HG03460 (cell line): ENCODE data around the gene ABHD15.

Experiments used
- ATAC-seq: cut with Tn5 transposase; IDR thresholded peaks from one replicate; pipeline ENCODE4 v1.9.1; 2021; ENCODE audit not compliant: unreplicated experiment

The ABHD15 gene, protein sequence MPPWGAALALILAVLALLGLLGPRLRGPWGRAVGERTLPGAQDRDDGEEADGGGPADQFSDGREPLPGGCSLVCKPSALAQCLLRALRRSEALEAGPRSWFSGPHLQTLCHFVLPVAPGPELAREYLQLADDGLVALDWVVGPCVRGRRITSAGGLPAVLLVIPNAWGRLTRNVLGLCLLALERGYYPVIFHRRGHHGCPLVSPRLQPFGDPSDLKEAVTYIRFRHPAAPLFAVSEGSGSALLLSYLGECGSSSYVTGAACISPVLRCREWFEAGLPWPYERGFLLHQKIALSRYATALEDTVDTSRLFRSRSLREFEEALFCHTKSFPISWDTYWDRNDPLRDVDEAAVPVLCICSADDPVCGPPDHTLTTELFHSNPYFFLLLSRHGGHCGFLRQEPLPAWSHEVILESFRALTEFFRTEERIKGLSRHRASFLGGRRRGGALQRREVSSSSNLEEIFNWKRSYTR

DNA sequence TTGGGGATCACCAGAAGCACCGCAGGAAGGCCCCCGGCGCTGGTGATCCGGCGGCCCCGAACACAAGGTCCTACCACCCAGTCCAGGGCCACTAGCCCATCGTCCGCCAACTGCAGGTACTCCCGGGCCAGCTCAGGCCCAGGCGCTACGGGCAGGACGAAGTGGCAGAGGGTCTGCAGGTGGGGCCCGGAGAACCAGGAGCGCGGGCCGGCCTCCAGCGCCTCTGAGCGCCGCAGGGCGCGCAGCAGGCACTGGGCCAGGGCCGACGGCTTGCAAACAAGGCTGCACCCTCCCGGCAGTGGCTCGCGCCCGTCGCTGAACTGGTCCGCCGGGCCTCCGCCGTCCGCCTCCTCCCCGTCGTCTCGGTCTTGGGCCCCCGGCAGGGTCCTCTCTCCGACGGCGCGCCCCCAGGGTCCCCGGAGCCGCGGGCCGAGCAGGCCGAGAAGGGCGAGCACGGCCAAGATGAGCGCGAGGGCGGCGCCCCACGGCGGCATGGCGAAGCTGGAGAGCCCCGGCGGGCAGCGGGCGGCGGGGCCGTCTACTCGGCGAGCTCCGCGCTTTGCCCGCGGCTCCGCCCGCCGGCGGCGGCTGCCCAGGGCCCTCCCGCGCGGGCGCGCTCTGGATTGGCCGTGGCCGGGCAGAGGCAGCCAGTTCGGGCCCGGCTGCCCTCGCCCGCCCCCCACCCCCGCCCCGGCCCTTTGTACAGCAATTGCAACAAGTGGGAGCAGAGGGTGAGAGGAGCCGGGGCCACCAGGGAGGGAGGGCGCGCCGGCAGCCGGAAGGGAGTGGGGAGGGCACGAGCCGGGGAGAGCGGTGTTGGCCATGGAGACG lies at the start of gene ABHD15:
ABHD15 (minus strand) TSS at position 565 of the 831 bp plus-strand sequence; CDS start at position 494, 71 bp downstream.
- no peak for ATAC-seq

DNA sequence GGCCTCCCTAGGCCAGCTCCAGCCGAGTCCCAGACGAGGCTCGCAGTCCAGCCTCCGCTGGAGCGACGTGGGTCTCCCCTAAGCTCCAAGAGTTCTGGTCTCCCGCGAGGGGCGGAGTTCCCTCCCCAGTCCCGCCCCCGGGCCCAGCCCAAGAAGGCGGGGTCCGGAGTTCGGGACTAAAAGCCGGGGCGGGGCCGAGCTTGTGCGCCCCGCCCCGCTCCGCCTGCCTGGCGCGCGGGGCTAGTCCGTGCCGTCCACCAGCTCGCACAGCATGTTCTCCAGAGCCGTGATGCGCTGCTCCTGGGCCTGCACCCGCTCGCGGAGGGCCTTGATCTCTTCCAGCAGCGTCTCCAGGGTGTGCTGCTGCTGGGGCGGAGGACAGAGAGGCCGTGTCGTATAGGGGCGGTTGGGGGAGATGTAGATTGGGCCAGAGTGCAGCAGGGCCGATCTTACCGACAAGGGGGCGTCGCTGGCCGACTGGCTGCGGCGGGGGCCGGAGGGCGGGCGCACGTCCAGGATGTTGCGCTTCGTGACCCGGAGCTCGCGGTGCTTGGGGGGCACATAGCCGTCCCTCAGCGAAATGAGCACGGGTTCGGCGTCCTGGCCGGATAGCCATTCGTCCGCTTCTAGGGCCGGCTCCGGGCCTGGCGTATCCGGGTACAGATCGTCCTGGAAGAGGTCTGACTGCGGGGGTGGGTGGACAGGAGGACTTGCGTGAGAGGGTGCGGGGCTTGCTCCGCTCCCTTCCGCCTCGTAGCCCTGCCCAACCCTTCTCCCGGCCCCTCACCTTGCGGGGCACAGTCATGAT lies 48.9 kb upstream of the ABHD15 start:
- peak; percentile 58 for ATAC-seq

DNA sequence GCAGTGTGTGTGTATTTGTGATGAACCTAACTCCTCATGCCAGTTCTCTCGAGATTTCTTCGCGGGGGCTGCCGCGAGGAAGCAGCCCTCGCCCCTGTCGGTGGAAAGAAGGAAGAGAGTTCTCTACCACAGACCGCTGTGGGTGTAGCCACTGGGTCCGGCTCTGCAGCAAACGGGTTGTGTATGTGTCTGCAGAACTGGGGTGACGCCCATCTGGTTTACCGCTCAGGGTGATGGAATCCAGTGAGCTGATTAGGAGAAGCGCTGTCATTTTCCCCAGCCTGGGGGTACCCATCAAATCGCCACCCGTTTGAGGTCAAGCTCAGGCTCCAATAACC lies 48.2 kb upstream of the ABHD15 start:
- no peak for ATAC-seq

DNA sequence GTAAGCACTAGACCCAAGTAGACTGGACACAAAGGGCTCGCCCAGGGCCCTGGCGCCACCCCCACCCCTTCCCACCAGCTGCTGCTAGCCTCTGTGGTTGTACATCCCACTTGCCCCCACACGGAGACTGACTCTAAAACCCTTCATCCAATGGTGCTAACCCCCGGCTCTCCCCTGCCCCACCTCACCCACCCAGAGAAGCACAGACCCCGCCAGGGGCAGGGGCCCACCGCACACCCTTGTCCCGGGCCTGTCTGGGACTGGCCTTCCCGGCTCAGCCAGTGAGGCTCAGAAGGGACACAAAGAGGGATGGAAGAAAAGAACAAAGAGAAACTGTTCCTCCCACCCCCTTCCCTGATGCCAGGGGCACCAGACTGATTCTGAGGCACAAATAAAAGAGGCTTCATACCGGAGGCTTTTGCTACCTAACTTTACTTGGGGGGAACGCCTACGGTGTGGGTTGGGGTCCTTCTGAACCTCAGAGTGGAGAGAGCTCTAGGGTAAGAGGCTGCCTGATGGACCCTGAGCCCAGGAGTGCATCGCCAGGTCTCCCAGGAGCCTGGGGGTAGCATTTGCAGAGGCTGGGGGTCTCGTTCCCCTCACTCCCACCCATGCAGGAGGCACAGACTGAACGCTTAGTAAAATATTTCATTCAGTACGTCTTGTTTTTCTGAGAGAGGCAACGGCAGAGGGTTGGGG lies 47.7 kb upstream of the ABHD15 start:
- no peak for ATAC-seq

DNA sequence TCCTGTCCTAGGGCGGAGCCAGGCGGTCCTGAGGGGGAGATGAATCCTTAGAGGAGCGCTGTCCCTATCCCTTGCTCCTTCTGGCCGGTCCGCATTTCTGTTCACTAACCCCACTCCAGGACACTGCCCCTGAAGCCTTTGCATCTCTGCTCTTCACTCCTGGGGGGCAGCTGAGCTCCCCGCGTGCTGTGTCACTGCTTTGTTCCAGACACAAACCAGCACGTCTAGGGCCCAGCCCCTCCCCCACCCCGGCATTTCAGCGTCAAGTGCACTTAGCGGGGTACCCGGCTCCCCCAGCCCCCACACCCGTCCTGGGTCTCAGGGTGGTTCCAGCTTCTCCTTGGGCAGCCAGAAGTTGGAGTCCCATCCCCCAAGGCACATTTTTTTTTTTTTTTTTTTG lies 47.0 kb upstream of the ABHD15 start:
- ATAC-seq, result no peak

DNA sequence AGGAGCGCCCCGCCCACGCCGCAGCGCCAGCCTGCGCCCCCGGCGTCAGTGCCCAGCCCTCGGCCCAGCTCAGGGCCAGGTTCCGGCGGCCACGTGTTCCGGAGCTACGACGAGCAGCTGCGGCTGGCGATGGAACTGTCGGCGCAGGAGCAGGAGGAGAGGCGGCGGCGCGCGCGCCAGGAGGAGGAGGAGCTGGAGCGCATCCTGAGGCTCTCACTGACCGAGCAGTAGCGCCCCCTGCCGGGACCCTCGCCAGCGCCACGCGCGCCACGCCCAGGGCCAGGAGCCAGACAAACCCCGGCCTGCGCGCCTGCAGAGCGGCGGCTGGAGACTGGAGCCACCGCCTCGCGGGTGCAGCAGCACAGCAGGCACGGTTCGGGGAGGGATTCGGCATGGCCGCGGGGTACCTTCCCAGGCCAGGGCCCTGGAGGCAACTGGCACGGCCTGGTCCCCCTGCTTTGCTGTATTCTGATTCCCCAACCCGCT lies 46.6 kb upstream of the ABHD15 start:
- ATAC-seq, result no peak

DNA sequence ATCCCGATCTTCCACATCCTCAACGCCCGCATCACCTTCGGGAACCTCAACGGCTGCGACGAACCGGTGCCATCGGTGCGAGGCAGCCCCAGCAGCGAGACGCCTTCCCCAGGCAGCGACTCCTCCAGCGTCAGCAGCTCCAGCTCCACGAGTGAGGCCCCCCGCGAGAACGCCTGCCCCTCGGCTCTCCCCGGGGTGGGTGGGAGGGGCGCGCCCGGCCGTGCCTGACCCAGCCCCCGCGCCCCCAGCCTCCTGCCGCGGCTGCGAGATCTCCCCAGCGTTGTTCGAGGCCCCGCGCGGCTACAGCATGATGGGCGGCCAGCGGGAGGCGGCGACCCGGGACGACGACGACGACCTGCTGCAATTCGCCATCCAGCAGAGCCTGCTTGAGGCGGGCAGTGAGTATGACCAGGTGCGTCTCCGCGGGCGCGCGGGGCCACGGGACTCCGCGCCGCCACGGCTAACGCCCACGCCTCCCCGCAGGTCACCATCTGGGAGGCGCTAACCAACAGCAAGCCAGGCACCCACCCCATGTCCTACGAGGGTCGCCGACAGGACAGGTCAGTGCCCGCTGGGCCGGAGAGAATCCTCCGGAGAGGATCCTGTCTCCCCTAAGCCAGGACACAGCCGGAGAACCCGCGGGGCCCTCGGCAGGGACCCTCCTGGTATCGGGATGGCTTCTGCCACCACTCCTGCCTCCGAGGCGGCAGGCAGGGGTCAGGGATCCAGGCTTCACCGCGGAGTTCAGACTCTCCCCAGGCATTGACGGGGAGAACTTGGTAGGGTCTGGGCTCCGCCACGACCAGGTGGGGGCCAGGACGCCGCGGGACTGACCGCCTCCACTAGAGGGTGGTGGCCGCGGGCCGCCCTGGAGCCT lies 45.8 kb upstream of the ABHD15 start:
- ATAC-seq, result no peak

DNA sequence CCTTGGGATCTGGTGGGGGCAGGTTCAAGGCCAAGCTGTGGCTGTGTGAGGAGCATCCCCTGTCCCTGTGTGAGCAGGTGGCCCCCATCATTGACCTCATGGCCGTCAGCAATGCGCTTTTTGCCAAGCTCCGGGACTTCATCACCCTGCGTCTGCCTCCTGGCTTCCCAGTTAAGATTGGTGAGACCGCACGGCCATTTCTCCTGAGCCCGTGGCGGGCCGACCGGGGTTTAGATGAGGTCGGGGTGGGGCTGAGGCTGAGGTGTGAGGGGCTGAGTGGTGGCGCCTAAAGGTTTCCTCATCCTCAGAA lies 45.2 kb upstream of the ABHD15 start:
- no peak for ATAC-seq

DNA sequence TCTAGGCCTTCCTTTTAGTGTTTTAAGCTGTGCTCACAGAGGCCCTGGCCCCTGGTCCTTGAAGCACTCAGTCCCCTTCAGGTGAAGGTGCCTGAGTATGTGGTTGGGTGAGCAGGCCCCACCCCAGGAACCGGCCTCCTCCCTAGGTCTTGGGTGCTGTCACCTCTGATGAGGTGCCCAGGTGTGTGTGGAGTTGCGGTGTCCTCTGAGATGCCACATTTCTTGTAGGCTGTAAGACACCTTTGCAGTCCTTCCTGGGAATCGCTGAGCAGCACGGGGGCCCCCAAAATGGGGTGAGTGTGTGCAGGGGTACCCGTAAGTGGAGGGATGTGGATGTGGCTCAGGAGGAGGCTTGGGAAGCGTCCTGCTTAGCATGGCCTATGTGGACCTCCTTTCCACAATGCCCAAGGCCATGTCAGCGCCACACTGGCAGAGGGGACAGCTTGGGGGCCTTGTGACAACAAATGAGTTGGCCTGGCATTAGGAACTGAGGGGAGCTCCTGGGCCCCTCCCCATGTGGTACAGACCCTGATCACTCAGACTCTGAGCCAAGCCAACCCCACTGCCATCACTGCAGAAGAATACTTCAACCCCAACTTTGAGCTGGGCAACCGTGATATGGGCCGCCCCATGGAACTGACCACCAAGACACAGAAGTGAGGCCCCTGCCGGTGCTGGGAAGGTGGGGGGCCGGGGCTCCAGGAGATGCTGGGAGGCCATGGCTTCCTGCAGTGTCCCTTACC lies 44.7 kb upstream of the ABHD15 start:
- no peak for ATAC-seq

DNA sequence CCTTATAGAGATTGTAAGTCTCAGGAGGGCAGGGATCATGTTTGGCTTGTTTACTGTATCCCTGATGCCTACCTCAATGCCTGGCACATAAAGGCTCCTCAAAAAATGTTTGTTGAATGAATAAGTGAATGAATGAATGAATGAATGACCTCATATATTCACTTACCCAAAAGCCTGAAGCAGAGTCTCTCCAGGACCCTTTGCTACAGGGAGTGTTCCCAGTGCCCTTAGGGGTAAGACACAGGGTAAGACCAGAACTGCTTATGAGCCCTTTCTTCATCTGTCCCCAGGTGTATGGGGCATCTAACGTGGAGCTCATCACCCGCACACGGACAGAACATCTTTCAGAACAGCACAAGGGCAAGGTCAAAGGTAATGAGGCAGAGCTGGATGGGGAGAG lies 43.6 kb upstream of the ABHD15 start:
- ATAC-seq, result no peak

DNA sequence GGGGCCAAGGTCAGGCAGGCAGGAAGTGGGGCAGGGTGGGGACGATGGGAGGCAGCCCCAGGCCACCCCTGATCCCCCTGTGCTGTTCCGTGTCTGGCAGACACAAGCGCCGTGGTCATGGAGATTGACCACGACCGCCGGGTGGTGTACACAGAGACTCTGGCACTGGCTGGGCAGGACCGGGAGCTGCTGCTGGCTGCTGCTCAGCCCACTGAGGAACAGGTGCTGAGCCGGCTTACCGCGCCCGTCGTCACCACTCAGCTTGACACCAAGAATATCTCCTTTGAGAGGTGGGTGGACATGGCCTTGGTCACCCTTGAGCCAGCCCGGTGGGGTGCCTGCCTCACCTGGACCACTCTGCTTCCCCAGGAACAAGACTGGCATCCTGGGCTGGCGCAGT lies 42.1 kb upstream of the ABHD15 start:
- no peak for ATAC-seq

DNA sequence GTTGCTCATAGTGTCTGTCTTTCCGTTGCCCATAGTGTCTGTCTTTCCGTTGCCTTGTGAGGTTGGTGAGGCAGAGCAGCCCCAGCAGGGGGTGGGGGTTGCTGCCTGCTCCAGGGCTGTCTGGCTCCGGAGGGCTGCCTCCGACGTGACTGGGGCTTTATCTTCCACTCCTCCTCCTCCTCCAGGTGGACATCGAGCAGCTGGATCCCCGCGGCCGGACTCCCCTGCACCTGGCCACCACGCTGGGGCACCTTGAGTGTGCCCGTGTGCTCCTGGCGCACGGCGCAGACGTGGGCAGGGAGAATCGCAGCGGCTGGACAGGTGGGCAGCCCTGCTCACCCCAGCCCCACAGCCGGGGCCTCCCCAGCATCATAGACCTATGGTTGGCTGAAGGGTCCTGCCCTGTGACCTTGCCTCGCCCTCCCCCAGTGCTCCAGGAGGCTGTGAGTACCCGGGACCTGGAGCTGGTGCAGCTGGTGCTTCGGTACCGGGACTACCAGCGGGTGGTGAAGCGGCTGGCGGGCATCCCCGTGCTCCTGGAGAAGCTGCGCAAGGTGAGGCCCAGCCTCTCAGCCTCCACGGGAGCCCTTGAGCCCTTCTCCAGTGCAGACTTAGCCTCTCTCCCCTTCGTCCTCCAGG lies 40.8 kb upstream of the ABHD15 start:
- no peak for ATAC-seq

DNA sequence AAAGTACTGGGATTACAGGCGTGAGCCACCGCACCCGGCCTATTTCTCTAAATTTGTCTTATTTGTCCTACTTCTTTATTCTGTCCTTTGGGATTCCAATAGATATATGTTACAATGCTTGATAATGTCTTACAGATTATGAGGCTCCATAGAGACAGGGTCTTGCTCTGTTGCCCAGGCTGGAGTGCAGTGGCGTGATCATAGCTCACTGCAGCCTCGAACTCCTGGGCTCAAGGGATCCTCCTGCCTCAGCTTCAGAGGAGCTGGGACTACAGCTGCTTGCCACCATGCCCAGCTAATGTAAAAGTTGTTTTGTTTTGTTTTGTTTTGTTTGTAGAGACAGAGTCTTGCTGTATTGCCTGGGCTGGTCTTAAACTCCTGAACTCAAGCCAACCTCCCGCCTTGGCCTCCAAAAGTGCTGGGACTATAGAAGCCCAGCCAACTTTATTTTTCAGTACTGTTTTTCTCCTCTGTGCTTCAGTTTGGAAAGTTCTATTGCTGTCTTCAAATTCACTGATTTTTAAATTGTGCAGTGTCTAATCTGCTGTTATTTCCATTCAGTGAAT lies 36.4 kb upstream of the ABHD15 start:
- ATAC-seq, result no peak

DNA sequence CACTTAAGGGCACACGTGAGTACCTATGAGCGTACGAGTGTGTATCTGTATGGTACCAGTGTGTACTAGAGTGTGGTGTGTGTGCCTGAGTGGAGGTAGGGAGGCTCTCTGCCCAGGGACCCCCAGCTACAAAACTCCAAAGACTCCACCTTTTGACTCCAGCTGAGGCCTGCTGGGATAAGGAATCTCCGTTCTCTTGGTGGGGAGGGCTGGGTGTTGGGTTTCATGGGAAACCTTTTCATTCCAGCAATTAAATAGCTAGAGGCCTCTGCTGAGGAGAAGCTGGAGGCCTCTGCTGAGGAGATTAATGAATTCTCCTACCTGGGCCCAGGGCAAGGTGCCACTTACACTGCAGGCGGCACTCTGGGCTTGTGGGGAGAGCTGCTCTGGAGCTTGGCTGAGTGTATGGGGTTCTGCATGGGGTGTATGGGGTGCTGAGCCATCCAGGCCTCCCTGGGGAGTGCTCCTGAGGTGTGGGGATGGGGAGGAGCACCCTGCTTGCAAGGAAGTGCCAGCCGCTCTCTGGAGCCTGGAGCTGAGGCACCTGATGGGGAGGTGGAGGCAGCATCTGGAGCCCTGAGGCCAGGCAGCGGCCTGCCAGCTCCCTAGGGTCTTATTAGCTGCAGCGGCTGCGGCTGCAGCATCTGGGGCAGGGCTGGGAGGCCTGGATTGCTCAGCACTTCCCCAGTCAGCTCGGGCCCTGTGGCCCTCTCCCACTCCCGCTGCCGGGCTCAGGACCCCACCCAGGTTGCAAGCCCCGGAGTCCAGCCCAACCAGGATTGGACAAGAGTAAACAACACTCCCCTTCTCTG lies 30.7 kb upstream of the ABHD15 start:
- no peak for ATAC-seq

DNA sequence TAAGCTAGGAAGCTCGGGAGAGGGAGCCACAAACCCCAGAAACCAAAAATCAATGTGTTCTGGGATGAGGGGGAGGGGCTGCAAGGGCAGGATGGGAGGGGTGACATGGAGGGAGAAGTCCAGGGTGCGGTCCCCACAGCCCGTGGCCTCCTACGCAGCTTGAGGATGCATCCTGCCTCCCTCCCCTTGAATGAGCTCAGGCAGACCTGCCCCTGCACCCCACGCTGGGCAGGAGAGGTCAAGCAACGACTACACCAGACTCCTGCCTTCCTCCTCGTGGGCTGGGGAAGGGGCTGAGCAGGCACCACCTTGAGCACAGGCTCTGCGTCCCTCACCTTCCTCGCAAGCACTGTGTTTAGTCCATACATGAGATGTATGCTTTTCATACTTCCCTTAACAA lies 30.0 kb upstream of the ABHD15 start:
- ATAC-seq, result no peak

DNA sequence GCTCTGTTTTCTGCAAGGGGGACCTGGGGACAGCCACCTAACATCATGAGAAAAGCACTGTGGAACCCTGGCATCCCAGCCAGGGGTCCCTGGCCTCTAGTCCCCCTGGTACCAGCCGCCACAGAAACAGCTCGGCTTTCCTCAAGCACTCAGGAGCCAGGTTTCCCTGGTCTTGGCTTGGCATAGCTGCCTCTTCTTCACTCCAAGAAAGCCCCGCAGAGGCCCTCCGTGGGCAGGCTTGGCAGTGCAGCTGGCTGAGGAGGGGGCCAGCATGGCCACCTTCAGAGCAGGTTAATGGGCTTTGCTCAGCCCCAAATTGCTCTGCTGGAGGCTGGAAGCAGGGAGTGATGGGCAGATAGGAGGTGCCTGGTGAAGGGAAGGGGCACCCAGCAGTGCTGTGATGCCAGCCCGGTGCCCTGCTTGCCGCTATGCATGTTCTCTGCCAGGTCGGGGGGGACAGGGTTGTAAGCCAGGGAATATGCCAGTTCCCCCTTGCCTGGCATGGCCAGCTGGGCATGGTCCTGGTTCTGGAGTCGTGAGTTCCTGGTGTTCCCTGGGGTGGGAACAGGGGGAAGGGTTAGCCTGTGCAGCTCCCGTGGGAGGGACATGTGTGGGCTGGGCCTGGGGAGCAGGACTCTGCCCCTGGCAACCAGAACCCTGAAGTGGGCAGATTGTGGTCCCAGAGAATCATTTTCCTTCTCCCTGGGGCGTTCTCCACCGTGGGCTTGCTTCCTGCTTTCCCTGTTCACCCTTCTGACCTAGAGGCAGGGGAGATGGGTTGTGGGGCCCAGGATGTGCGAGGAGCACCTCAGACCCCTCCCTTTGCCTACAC lies 29.3 kb upstream of the ABHD15 start:
- ATAC-seq, result no peak
